ENCODE data around the gene CHRDL1.

DNA sequence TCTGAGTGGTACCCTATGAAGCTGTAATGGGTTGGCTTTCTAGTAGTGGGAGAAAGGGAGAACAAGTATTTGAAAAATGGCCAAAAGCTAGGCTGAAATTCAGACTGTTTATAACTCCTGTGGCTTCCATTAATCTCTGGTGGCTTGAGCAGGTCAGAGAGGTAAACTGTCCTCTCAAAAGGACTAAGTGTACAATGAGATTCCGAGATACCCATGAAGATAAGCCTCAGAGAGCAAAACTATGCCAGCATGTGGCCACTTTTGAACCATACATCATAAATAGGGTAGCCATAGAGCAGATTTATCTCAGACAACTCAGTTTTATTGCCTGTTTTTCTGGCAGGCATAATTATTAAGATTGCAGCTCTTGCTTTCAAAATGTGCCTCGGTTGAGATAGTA, 89.2 kb downstream of the CHRDL1 start:
- no peak for TF ChIP-seq CTCF (conservative IDR thresholded peaks at IDR 0.05; ENCODE audit: low read length)
- no peak for TF ChIP-seq EZH2phosphoT487 (IDR thresholded peaks at IDR 0.05; ENCODE audit: borderline replicate concordance)

All from Loucy (cell line).